K562 (cell line): ENCODE results near the gene CDH6. TPM values are rescaled to one million over a fixed set of nuclear protein-coding genes. Genes with fewer than 3 reads are reported as not detected.

Experiments
- COPS2 ChIP-seq: fragments of 450-650 bp; conservative IDR thresholded peaks from 2 replicates; pipeline ENCODE4 v1.6.1; 2016; ENCODE audit warnings: mild to moderate bottlenecking, moderate library complexity
- HSF4 ChIP-seq: fragments of 250-450 bp; sonication (Bioruptor Pico); IDR thresholded peaks from 2 replicates; pipeline ENCODE4 v2.1.2; 2022; ENCODE audit warnings: mild to moderate bottlenecking, moderate library complexity, borderline replicate concordance
- MTA2 ChIP-seq: fragments of 450-650 bp; IDR thresholded peaks from 2 replicates; pipeline ENCODE4 v1.6.1; 2016; ENCODE audit warnings: low read depth
- ZFPM2 ChIP-seq: fragments of 250-450 bp; sonication (Bioruptor Pico); IDR thresholded peaks from 2 replicates; pipeline ENCODE4 v1.5.1; 2022; ENCODE audit warnings: mild to moderate bottlenecking
- ZNF57 ChIP-seq: fragments of 450-650 bp; formaldehyde crosslinking; IDR thresholded peaks from 2 replicates; pipeline ENCODE4 v1.4.0; 2020; ENCODE audit warnings: mild to moderate bottlenecking, moderate library complexity
- polyA plus RNA-seq, 8 experiments: library from polyadenylated mRNA; depleted of rRNA in 4 of 8; stranded (reverse) in 5 of 8; unstranded in 3 of 8; fragments of >200 nt; fragmentation: Nextera tagmentation in 2 of 8; fragmentation: Illumina TruSeq in 1 of 8; extraction: Ambion mirVana in 2 of 8; extraction: Trizol in 1 of 8; gene quantifications; 2 replicates each; pipeline versions ENCODE4 v1.2.1 to v1.2.3, GENCODE V29; 2011 to 2014; ENCODE audit warnings: inconsistent platforms in 1 of 8, missing spikeins in 1 of 8
- total RNA-seq, 7 experiments: library from RNA; depleted of rRNA in 6 of 7; stranded (reverse); fragments of >200 nt in 6 of 7; fragmentation: Illumina TruSeq in 2 of 7; extraction: Trizol in 2 of 7; gene quantifications; 2 replicates each; pipeline versions ENCODE4 v1.2.1 to v1.2.3, GENCODE V29; 2011 to 2021; ENCODE audit warnings: low replicate concordance in 1 of 7
- TF ChIP-seq, protein P1 (sequence below), 2 experiments: fragments of 450-650 bp; IDR thresholded peaks; 2 replicates each; pipeline ENCODE4 v1.6.1; 2018; ENCODE audit warnings: mild to moderate bottlenecking in 2 of 2, low read depth in 1 of 2; ENCODE audit not compliant: partially characterized antibody in 2 of 2
- TF ChIP-seq, protein P2 (sequence below): fragments of 450-650 bp; IDR thresholded peaks from 2 replicates; pipeline ENCODE4 v1.6.1; 2016
- TF ChIP-seq, protein P3 (sequence below), 2 experiments: fragments of 450-650 bp in 1 of 2; sonication (generic) in 1 of 2; formaldehyde crosslinking in 1 of 2; IDR thresholded peaks in 1 of 2; conservative IDR thresholded peaks in 1 of 2; 2 replicates each; pipeline versions ENCODE4 v1.6.1 to v1.8.1; 2016 to 2023; ENCODE audit warnings: mild to moderate bottlenecking in 2 of 2, moderate library complexity in 2 of 2, inconsistent platforms in 1 of 2, missing genetic modification reagents in 1 of 2
- TF ChIP-seq, protein P4 (sequence below): sonication (generic); formaldehyde crosslinking; IDR thresholded peaks from 2 replicates; pipeline ENCODE4 v1.8.1; 2022; ENCODE audit warnings: missing genetic modification reagents

The CDH6 gene
- total and polyA plus RNA-seq, 9 of the 15 experiments (the other 6 are each of a cell fraction or from before 2014, with no cell fraction given), result not detected

DNA sequence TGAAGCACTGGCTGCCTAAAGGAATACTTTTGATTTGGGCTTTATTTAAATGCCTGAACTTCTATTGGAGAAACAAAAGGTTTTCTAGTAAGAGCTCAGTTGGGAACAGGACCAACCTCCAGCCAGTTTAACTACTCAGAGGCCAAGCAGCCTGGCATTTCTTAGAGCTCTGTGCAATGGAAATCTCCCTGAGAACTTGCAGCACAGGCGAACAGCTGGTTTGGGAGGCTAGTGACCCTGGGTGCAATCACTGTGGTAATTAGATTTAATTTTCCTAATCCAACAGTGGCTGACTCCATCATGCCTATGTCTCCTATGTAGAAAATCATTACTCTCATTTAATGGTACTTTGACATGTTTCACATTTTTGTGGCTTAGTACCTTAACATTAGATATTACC, 1.0 kb upstream of the CDH6 start (continued):
- TF ChIP-seq COPS2 (no peak), HSF4 (CRISPR knock-in tag) (no peak), ZNF57 (CRISPR knock-in tag) (no peak), MTA2 (no peak), ZFPM2 (CRISPR knock-in tag) (no peak)
- TF ChIP-seq, protein P1, sequence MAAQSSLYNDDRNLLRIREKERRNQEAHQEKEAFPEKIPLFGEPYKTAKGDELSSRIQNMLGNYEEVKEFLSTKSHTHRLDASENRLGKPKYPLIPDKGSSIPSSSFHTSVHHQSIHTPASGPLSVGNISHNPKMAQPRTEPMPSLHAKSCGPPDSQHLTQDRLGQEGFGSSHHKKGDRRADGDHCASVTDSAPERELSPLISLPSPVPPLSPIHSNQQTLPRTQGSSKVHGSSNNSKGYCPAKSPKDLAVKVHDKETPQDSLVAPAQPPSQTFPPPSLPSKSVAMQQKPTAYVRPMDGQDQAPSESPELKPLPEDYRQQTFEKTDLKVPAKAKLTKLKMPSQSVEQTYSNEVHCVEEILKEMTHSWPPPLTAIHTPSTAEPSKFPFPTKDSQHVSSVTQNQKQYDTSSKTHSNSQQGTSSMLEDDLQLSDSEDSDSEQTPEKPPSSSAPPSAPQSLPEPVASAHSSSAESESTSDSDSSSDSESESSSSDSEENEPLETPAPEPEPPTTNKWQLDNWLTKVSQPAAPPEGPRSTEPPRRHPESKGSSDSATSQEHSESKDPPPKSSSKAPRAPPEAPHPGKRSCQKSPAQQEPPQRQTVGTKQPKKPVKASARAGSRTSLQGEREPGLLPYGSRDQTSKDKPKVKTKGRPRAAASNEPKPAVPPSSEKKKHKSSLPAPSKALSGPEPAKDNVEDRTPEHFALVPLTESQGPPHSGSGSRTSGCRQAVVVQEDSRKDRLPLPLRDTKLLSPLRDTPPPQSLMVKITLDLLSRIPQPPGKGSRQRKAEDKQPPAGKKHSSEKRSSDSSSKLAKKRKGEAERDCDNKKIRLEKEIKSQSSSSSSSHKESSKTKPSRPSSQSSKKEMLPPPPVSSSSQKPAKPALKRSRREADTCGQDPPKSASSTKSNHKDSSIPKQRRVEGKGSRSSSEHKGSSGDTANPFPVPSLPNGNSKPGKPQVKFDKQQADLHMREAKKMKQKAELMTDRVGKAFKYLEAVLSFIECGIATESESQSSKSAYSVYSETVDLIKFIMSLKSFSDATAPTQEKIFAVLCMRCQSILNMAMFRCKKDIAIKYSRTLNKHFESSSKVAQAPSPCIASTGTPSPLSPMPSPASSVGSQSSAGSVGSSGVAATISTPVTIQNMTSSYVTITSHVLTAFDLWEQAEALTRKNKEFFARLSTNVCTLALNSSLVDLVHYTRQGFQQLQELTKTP (IDR thresholded peaks at IDR 0.05; ENCODE audit: low read depth in 1 of 2, partially characterized antibody in 2 of 2), result no peak
- TF ChIP-seq, protein P2, sequence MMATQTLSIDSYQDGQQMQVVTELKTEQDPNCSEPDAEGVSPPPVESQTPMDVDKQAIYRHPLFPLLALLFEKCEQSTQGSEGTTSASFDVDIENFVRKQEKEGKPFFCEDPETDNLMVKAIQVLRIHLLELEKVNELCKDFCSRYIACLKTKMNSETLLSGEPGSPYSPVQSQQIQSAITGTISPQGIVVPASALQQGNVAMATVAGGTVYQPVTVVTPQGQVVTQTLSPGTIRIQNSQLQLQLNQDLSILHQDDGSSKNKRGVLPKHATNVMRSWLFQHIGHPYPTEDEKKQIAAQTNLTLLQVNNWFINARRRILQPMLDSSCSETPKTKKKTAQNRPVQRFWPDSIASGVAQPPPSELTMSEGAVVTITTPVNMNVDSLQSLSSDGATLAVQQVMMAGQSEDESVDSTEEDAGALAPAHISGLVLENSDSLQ, result no peak
- TF ChIP-seq, protein P3, sequence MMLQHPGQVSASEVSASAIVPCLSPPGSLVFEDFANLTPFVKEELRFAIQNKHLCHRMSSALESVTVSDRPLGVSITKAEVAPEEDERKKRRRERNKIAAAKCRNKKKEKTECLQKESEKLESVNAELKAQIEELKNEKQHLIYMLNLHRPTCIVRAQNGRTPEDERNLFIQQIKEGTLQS (IDR thresholded peaks at IDR 0.05), result no peak
- TF ChIP-seq, protein P3 (CRISPR knock-in tag; conservative IDR thresholded peaks at IDR 0.05), result no peak
- TF ChIP-seq, protein P4, sequence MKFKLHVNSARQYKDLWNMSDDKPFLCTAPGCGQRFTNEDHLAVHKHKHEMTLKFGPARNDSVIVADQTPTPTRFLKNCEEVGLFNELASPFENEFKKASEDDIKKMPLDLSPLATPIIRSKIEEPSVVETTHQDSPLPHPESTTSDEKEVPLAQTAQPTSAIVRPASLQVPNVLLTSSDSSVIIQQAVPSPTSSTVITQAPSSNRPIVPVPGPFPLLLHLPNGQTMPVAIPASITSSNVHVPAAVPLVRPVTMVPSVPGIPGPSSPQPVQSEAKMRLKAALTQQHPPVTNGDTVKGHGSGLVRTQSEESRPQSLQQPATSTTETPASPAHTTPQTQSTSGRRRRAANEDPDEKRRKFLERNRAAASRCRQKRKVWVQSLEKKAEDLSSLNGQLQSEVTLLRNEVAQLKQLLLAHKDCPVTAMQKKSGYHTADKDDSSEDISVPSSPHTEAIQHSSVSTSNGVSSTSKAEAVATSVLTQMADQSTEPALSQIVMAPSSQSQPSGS (CRISPR knock-in tag), result no peak
